ENCODE measurements around the gene AAMDC.
A peak's percentile ranks its signal among the peaks of the same experiment; 100 is the strongest.
"Not testable (repeated sequence)": the region's sequence is repeated elsewhere in the genome, so short reads cannot be mapped to it uniquely, and the experiment has no call there.

Gene AAMDC

GRCh38 chr11:77822126-77822525, 1.2 kb downstream of the AAMDC start:
- DNase-seq: not testable (repeated sequence)

DNA sequence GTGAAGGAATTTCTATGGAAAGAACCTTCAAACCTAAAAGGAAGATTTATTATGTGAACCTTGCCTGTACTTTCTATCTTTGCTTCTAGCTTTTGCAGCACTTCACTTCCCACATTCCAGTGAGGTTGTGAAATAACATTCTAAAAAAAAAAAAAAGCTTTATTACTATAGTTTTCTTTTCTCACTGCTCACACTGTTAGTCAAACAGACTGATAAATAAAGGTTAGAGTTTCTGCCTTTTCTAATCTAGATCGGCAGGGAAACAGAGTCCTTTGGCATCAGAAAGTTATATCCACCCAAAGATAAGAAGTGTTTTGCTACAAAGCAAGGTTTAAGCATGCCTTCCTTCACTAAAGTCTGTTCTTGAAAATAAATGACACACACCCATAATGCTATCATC, 2.8 kb downstream of the AAMDC start:
- no peak for DNase-seq

GRCh38 chr11:77828926-77829325, 8.0 kb downstream of the AAMDC start:
- no peak for DNase-seq

- DNase-seq: no peak
Measured at GRCh38 chr11:77833302-77833701, 12.4 kb downstream of the AAMDC start.

DNA sequence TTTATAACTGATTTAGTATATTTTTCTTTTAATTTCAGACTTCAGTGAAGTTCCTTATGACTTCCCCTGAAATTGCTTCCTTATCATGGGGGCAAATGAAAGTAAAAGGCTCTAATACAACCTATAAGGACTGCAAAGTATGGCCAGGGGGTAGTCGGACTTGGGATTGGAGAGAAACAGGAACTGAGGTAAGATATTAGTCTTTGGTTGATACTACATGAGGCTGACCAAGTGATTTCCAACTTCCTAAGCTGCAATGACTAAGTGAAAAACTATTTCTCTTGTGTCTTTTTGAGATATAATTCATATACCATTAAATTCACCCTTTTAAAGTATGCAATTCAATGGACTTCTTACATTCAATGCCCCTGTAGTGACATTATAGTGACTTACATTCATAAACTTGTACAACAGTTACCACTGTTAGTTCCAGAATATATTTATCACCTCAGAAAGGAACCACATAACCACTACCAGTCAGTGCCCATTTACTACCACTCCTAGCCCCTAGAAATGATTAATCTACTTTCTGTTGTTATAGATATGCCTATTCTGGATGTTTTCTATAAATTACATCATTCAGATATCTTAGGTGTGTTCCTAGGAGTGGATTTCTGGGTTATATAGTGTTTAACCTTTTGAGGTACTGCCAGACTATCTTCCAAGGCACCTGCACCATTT, 21.6 kb downstream of the AAMDC start:
- DNase-seq: peak in 1 of 2 donors; percentile 31

DNA sequence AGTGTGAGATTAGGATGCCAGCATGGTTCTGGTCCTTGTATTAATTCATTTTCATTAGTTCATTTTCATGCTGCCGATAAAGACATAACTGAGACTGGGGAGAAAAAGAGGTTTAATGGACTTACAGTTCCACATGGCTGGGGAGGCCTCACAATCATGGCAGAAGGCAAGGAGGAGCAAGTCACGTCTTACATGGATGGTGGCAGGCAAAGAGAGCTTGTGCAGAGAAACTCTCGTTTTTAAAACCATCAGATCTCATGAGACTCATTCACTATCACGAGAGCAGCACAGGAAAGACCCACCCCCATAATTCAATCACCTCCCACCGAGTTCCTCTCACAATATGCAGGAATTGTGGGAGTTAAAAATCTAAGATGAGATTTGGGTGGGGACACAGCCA, 22.8 kb downstream of the AAMDC start:
- not testable (repeated sequence) for DNase-seq

GRCh38 chr11:77851503-77851902, 30.6 kb downstream of the AAMDC start:
- no peak for DNase-seq

DNA sequence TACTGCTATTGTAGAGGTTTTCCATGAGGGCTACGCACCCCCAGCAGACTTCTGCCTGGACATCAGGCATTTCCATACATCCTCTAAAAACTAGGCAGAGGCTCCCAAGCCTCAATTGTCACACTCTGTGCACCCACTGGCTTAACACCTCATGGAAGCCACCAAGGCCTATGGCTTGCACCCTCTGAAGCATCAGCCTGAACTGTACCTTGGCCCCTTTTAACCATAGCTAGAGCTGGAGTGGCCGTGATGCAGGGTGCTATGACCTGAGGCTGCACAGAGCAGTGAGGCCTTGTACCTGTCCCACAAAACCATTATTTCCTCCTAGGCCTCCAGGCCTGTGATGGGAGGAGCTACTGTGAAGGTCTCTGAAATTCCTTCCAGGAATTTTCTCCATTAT, 33.9 kb downstream of the AAMDC start:
- no peak for DNase-seq

DNA sequence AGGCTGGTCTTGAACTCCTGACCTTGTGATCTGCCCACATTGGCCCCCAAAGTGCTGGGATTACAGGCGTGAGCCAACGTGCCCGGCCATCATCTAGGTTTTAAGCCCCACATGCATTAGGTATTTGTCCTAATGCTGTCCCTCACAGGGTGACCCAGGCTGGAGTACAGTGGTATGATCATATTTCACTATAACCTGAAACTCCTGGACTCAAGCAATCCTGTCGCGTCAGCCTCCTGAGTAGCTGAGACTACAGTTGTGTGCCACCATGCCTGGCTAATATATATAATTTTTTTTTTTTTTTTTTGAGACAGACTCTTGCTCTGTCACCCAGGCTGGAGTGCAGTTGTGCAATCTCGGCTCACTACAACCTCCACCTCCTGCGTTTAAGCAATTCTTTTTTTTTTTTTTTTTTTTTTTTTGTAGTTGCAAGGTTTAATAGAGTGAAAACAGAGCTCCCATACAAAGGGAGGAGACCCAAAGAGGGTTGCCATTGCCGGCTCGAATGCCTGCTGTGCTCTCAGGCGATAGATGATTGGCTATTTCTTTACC, 37.0 kb downstream of the AAMDC start:
- not testable (repeated sequence) for DNase-seq

GRCh38 chr11:77861444-77861843, 40.5 kb downstream of the AAMDC start:
- DNase-seq: not testable (repeated sequence)

GRCh38 chr11:77865805-77866204, 44.9 kb downstream of the AAMDC start:
- no peak for DNase-seq

- no peak for DNase-seq
Measured at GRCh38 chr11:77866336-77866735, 45.4 kb downstream of the AAMDC start.

GRCh38 chr11:77868744-77869143, 47.8 kb downstream of the AAMDC start:
- DNase-seq: no peak

- DNase-seq: no peak
Measured at GRCh38 chr11:77871855-77872254, 50.9 kb downstream of the AAMDC start.

DNA sequence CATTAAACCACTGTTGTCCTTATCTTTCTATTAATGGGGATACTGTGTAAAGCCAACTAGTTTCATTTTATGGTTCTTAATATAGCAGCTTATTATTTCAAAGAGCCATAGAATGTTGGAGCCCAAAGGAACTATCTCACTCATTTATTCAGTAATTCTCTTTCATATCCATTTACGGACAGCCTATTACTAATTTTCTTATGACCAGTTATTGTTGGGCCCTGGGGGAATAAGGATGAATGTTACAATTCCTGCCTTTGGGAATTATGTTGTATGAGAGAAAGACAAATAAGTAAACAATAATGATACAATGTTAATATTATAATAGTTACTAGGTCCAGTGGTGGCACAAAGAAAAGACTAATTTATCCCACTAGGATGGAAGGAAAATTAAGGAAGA, 52.4 kb downstream of the AAMDC start:
- DNase-seq: no peak

DNA sequence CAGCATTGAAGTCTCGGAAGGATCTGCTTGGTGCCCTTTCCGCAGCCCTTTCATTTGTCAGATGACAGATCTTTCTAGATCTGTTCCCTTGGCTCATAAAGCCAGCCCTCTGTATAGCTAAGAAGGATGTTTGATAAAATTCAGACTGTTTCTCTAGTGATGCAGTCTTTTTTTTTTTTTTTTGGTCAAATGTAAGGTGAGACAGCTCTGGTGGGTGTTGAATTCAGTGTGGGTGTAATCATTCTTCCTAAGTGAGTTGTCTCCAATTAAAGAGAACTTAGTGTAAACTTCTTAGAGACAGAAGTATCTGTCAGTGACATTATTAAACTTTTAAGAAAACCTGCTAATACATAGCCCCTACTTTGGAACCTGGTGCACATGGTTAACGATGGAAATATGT, 53.3 kb downstream of the AAMDC start:
- DNase-seq: no peak

GRCh38 chr11:77876045-77876444, 55.1 kb downstream of the AAMDC start:
- no peak for DNase-seq

DNA sequence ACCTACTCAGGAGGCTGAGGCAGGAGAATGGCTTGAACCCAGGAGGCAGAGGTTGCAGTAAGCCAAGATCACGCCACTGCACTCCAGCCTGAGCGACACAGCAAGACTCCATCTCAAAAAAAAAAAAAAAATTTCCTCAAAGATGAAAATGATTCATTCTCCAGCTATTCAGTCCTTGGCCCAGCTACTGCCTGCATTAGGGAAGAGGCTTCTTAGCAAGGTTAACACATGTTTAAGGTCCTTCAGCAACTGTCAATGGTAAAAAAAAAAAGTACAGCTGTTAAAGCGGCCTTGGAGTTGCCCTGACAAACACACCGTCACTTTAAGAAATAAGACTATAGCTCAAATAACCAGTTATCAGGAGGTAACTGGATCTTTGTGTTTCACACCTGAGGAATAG, 57.3 kb downstream of the AAMDC start:
- not testable (repeated sequence) for DNase-seq

GRCh38 chr11:77879218-77879617, 58.3 kb downstream of the AAMDC start:
- no peak for DNase-seq

- no peak for DNase-seq
Measured at GRCh38 chr11:77882396-77882795, 61.5 kb downstream of the AAMDC start.

DNA sequence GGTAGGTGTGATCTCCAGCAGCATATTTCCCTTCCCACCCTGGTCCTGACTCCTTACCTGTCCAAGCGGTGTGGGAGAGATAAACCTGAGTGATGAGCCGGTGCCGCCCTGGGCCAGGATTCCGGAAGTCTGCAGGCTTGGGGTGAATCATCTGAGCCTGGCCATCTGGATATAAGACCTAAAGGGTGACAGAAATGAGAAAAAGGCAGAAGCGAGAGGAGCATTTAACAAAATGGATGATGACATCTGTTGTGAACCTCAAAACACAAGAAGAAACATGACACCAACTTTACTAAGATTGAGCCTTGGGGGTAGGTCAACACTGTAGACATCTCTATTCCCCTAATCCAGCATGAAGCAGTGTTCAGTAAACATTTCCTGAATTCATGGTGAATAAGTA, 62.8 kb downstream of the AAMDC start:
- DNase-seq: no peak

DNA sequence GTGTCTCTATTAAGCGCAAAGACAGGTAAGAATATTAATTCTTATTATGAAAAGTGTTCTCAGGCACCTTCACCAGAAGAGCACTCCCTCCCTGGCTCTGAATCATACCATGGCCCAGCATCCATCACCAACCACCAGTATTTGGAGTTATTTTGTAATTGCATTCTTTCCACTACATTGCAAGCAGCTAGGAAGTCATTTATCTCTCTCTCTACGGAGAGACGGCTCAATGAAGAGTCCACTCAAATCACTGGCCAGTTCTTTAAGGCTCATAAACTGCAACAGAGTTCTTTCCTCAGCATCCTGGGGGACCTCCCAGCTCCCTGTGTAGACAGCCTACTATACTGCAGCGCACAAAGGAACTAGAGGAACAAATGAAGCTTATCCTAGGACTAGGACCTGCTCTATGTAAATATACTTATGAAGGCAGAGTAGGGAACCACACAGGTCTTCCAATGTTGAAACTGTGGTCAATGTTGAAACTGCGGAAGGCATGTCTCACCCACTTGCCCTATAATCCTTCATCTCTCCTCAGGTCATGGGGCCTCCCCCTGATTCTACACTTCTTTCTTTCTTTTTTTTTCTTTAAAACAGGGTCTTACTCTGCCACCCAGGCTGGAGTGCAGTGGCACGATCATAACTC, 63.4 kb downstream of the AAMDC start:
- no peak for DNase-seq

- no peak for DNase-seq
Measured at GRCh38 chr11:77884829-77885190, 63.9 kb downstream of the AAMDC start.

- no peak for DNase-seq
Measured at GRCh38 chr11:77886401-77886800, 65.5 kb downstream of the AAMDC start.

DNA sequence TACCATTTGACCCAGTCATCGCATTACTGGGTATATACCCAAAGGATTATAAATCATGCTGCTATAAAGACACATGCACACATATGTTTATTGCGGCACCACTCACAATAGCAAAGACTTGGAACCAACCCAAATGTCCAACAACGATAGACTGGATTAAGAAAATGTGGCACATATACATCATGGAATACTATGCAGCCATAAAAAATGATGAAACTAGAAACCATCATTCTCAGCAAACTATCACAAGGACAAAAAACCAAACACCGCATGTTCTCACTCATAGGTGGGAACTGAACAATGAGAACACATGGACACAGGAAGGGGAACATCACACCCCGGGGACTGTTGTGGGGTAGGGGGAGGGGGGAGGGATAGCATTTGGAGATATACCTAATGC, 68.1 kb downstream of the AAMDC start:
- not testable (repeated sequence) for DNase-seq
